GM19463 (cell line): ENCODE results near the gene ZBTB7A.
"Not testable (repeated sequence)": the region's sequence is repeated elsewhere in the genome, so short reads cannot be mapped to it uniquely, and the experiment has no call there.

Source experiments
- ATAC-seq: cut with Tn5 transposase; IDR thresholded peaks from one replicate; pipeline ENCODE4 v1.9.1; 2021; ENCODE audit warnings: mild to moderate bottlenecking, moderate library complexity; ENCODE audit not compliant: unreplicated experiment

ZBTB7A gene

GRCh38 chr19:4018775-4019504, 47.8 kb downstream of the ZBTB7A start:
- no peak for ATAC-seq

DNA sequence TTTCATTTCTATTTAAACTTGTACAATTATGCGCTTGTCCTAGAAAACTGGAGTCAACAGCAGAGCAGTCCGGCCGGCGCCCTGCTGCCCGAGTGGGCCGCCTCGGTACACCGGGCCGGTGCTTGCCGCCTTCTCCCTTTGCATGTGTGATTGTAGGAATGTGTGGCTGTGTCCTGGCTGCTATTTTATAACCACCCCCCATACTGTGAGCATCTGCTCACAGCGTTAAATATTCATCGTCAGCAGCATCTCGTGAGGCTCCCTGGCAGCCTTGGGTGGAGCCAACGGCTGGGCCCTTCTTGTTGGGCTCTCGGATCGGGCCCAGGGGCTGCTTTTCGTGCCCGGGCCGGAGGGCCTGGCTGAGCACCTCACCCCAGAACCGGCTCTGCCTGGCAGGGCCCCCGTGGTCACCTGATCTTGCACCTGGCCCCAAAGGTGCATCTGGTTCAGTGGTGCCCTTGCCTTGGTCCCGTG, 48.5 kb downstream of the ZBTB7A start:
- no peak for ATAC-seq

GRCh38 chr19:4016903-4017638, 49.6 kb downstream of the ZBTB7A start:
- no peak for ATAC-seq

DNA sequence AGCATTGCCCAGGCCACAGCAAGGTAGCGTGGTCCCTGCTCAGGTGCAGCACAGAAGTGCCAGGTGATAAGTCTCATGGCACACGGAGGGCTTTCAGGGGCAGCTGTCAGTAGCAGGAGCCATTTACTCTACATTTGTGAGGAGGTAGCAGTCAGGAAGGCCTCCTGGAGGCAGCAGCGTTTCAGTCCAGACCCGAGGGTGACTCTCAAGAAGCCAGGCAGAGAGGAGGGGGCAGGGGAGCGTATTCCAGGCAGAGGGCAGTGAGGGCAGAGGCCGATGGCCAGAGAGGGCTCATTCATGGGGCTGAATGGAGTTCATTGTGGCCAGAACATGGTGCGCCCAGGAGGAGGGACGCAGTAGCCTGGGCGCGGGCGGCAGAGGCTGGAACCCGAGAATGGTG, 50.2 kb downstream of the ZBTB7A start:
- no peak for ATAC-seq

- ATAC-seq: no peak
These were observed 50.8 kb downstream of the ZBTB7A start for GRCh38 chr19:4015705-4016402.

DNA sequence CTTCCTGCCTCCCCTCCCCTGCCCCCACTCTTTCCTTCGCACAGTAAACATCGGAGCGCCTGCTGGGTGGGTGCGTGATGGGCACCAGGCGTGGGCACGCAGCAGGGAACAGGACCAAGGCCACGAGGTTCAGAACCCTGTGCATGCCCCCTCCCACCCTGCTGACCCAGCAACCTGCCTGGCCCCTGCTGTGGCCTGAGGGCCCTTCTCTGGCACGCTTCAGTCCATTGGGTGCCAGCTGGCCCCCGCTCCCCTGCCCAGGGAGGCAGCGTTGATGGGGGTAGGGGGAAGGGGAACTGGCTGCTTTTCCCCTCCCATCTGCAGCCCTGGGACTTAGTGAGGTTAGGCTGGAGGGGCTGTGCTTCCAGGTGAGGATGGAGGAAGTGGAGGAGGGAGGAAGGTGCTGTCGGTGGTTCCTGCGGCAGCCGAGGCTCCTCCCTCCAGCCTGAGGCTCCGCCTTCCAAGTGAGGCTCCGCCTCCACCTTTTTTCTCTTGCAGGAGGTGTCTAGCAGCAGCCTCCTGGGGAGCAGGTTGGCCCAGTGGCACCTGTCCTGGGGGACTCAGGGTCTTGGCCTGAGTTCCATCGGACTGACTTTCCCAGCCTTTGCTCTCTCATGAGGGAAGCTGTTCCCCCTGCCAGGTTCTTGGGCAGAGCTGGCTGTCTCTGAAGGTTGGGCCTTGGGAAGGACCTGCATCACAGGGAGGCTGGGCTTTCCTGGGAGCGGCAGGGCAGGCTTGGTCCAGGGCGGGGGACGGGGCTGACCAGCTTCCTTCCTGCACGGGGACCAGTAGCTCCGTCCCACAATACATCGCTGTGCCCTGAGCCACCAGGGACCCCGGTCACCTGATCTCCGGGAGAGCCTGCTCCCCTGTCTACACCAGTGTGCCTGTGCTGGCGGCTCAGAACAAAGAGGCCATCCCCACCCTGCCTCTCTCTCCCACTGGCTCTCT, 51.9 kb downstream of the ZBTB7A start:
- no peak for ATAC-seq

GRCh38 chr19:4013886-4014540, 52.7 kb downstream of the ZBTB7A start:
- ATAC-seq: no peak

DNA sequence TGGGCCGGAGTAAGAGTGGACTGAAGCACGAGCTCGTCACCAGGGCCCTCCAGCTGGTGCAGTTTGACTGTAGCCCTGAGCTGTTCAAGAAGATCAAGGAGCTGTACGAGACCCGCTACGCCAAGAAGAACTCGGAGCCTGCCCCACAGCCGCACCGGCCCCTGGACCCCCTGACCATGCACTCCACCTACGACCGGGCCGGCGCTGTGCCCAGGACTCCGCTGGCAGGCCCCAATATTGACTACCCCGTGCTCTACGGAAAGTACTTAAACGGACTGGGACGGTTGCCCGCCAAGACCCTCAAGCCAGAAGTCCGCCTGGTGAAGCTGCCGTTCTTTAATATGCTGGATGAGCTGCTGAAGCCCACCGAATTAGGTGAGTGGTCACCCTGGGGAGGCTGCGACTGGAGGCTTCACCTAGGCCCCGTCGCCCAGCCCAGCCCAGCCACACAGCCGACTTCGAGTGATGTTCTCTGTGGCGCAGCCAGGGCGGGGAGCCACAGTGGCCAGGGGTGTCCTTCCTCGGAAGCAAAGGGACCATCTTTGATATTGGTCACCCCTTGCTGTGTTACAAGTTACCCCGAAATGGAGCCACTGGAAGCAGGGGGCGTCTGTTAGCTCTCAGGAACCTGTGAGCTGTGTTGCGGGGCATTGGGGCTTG, 53.6 kb downstream of the ZBTB7A start:
- ATAC-seq: no peak

- ATAC-seq: no peak
These were observed 54.4 kb downstream of the ZBTB7A start for GRCh38 chr19:4012092-4012974.

- ATAC-seq: not testable (repeated sequence)
These were observed 55.3 kb downstream of the ZBTB7A start for GRCh38 chr19:4011430-4011829.

- no peak for ATAC-seq
These were observed 55.9 kb downstream of the ZBTB7A start for GRCh38 chr19:4010808-4011110.

DNA sequence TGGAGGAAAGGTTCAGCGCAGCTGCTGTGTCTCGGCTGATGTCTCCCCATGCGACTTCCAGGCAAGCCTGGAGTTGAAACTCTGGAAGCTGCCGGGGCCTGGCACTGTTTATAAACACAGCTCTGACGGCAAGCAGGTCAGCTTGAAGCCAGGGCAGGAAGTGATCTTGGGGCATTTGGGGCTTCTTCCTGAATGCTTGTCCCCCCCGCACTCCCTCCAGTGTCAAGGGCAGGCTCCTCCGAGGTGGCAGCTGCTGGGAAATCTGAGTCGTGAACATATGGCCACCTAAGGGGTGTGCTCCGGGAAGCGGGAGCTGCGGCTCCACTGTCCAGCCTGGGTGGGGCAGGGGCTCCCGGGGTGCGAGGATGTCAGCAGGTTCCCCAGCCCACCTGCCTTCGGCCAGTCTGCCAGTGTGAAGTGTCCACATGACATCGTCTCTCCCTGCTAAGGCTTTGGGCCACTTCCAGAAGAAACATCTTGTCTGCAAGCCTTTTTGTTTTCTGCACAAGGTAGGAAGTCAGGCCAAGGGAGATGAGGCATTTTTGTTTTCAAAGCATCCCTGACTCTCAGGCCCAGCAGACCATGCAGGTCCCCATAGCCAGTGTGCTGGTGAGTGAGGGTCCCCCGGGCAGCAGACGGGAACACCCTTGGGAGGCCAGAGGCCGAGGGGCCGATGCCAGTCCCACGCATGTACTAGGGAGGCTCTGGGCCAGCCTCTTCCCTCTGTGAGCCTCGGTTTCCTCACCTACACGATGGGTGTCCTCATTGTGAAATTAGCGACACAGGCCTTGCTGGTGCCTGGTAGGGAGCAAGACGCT, 56.5 kb downstream of the ZBTB7A start:
- ATAC-seq: no peak

DNA sequence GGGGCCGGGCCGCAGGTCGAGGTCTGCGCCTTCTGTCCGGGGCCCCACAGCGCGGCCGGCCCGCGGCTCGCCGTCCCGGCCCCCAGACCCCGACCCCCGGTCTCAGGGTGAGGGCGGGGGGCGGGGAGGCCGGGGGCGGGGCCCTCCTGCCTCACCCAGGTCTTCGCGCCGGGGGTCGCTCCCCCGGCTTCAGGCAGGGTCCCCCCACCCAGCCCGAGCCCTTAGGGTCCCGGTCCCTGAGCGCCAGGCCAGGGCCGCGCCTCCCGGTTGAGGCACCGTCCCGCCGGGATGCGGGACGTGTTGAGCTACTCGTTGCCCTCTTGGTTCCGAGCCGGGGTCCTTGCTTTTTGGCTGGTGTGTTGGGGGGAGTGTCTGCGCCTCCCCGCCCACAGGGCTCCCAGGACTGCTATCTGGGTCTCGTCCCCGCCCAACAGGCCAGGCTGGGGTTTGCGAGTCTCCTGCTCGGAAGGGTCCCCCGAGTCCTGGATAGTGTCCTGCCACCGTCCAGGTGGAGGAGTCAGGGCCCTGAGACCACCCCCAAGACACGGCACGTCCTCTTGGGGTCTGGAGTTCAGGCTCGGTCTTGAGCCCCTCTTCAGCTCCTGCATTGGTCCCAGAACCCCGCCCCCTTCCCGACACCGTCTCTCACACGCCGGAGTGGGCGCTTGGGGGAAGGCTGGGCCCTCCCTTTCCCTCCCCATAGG, 58.7 kb downstream of the ZBTB7A start:
- ATAC-seq: peak; percentile 7

DNA sequence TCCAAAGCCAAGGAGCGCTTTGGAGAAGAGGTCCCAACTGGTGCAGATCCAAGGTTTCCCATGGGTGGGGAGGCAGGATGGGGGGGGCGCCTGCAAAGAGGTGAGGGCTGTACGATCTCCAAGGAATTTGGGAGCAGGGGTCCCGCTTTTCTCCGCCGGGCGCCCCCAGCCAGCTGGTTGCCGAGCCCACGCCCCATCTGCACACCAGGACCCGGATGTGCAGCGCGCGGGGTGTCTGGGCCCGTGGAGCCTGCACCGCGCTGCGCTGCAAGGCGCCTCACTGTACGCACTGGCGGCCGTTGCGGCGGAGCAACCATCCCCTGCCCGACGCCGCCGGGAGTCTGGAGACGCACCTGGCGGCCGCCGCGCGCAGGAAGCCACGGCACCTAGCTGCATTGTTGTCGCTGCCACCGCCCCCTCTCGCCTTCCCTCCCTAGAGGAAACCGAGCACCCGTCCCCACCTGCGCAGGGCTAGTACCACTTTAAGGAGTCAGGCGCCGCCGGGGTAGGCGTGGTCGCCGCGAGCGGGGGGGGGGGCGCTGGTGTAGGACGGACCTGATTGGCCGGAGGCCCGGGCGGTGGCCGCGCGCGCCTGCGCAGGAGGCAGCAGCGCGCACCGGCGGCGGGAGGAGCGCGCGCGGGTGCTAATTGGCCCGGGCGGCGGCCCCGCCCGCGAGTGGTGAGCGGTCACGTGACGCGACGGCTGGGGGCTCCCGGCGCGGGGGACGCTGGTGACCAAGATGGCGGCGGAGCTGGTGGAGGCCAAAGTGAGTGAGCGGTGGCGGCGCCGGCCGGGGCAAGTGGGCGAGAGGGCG, 59.5 kb downstream of the ZBTB7A start, which contains the start of gene PIAS4:
PIAS4 (plus strand) TSS at position 716 of the 815 bp plus-strand sequence; CDS start at position 741, 25 bp downstream.
- peak; percentile 90 for ATAC-seq

DNA sequence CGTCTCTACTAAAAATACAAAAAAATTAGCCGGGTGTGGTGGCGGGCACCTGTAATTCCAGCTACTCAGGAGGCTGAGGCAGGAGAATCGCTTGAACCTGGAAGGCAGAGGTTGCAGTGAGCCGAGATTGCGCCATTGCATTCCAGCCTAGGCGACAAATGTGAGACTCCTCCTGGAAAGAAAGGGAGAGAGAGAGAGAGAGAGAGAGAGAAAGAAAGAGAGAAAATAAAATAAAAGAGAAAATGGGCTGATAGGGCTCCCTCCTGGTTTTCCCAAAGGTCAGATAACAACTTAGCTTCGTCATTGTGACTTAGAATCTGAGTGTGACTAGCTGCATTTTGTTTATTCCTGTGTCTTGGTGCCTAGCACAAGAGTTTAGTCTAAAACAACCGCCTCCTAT, 61.3 kb downstream of the ZBTB7A start:
- ATAC-seq: not testable (repeated sequence)

DNA sequence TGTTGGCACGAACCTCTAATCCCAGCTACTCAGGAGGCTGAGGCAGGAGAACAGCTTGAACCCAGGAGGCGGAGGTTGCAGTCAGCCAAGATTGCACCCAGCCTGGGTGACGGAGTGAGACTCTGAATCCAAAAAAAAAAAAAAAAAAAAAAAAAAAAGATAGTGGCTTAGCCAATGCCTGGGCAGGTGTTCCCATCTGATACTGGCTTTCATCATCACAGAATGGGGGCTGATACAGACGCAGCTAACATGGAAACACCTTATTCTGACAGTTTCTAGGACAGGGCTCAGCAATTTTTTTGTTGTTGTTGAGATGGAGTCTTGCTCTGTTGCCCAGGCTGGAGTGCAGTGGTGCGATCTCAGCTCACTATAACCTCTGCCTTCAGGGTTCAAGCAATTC, 65.9 kb downstream of the ZBTB7A start:
- not testable (repeated sequence) for ATAC-seq
